ENCODE results near the gene MPP2.

GRCh38 chr17:43841282-43841681, 66.1 kb downstream of the MPP2 start:
- TF ChIP-seq POLR2A (IDR thresholded peaks at IDR 0.05) (no peak), CTCF (IDR thresholded peaks at IDR 0.05) (no peak)
